Dendritic cell treated with granulocyte-macrophage colony-stimulating factor and Interleukin-4, amounts not matched to agents 40 ng/mL and 50 ng/mL, for 4 days (primary cell): ENCODE results near the gene LBHD2.

Experiments used
- H3K27ac Mint-ChIP-seq: one replicate; pipeline ENCODE4 v1.8.0; 2022; ENCODE audit warnings: mild to moderate bottlenecking, mixed read lengths
- H3K27me3 Mint-ChIP-seq: one replicate; pipeline ENCODE4 v1.8.0; 2022; ENCODE audit warnings: mild to moderate bottlenecking, mixed read lengths
- H3K36me3 Mint-ChIP-seq: one replicate; pipeline ENCODE4 v1.8.0; 2022; ENCODE audit warnings: low read depth, mixed read lengths
- H3K4me1 Mint-ChIP-seq: one replicate; pipeline ENCODE4 v1.8.0; 2022; ENCODE audit warnings: low read depth, mixed read lengths
- H3K4me3 Mint-ChIP-seq: one replicate; pipeline ENCODE4 v1.8.0; 2022; ENCODE audit warnings: mild to moderate bottlenecking, moderate library complexity, mixed read lengths
- H3K9me3 Mint-ChIP-seq: one replicate; pipeline ENCODE4 v1.8.0; 2022; ENCODE audit warnings: mixed read lengths
- intact Hi-C: fragments of 100-400 bp; cut with micrococcal nuclease; formaldehyde crosslinking; loops from one replicate; pipeline ENCODE4 v1.15.0; 2022

Gene LBHD2

GRCh38 chr14:103091041-103091882 is 7.3 kb downstream of the LBHD2 start:
- no peaks in the 10 kb centered on the region for H3K36me3 Mint-ChIP-seq
- H3K9me3 Mint-ChIP-seq, result no peaks in the 10 kb centered on the region
- peak overlapping the region; percentile 63 for H3K4me3 Mint-ChIP-seq
- peaks cover 42% of the 10 kb centered on the region for H3K27me3 Mint-ChIP-seq
- peaks cover 29% of the 10 kb centered on the region for H3K4me1 Mint-ChIP-seq
- H3K27ac Mint-ChIP-seq, result peak overlapping the region; percentile 21
- intact Hi-C loops, result no loop called here

GRCh38 chr14:103091883-103092222 is 7.8 kb downstream of the LBHD2 start:
- peak overlapping the region; percentile 21 for H3K27ac Mint-ChIP-seq
- intact Hi-C loops, result no loop called here
- H3K27me3 Mint-ChIP-seq, result peaks cover 41% of the 10 kb centered on the region

GRCh38 chr14:103093856-103094405 is 9.9 kb downstream of the LBHD2 start:
- intact Hi-C loops, result no loop called here
- Mint-ChIP-seq H3K36me3 (no peaks in the 10 kb centered on the region), H3K4me3 (no peak overlapping the region), H3K27ac (no peak overlapping the region), H3K9me3 (no peaks in the 10 kb centered on the region), H3K27me3 (peaks cover 52% of the 10 kb centered on the region), H3K4me1 (peaks cover 23% of the 10 kb centered on the region)

More at GRCh38 chr14:103091883-103092222, 7.8 kb downstream of the LBHD2 start:
- Mint-ChIP-seq H3K4me3 (peak overlapping the region; percentile 63), H3K9me3 (no peaks in the 10 kb centered on the region), H3K4me1 (peaks cover 29% of the 10 kb centered on the region), H3K36me3 (no peaks in the 10 kb centered on the region)

GRCh38 chr14:103094406-103095209 is 10.6 kb downstream of the LBHD2 start, which contains the start of gene EXOC3L4:
Gene EXOC3L4 (plus strand): TSS chr14:103094725. CDS start chr14:103100220, 5,495 bp downstream.
- H3K27me3 Mint-ChIP-seq, result peaks cover 49% of the 10 kb centered on the region
- H3K4me3 Mint-ChIP-seq, result no peak within 1 kb of the TSS
- H3K36me3 Mint-ChIP-seq, result no peaks in the 10 kb centered on the region
- intact Hi-C loops, result no loop called here
- peaks cover 23% of the 10 kb centered on the region for H3K4me1 Mint-ChIP-seq
- no peaks in the 10 kb centered on the region for H3K9me3 Mint-ChIP-seq
- no peak within 1 kb of the TSS for H3K27ac Mint-ChIP-seq

GRCh38 chr14:103095210-103095778 is 11.3 kb downstream of the LBHD2 start:
- no peaks in the 10 kb centered on the region for H3K9me3 Mint-ChIP-seq
- no peaks in the 10 kb centered on the region for H3K36me3 Mint-ChIP-seq
- no peak overlapping the region for H3K4me3 Mint-ChIP-seq
- no peak overlapping the region for H3K27ac Mint-ChIP-seq
- peaks cover 23% of the 10 kb centered on the region for H3K4me1 Mint-ChIP-seq
- H3K27me3 Mint-ChIP-seq, result peaks cover 46% of the 10 kb centered on the region
- intact Hi-C loops, result no loop called here

- Mint-ChIP-seq H3K27ac (no peak overlapping the region), H3K4me3 (no peak overlapping the region), H3K4me1 (peaks cover 17% of the 10 kb centered on the region), H3K9me3 (no peaks in the 10 kb centered on the region), H3K36me3 (no peaks in the 10 kb centered on the region), H3K27me3 (peaks cover 48% of the 10 kb centered on the region)
- intact Hi-C loops, result no loop called here
Observed at GRCh38 chr14:103096387-103096786, 12.4 kb downstream of the LBHD2 start.

GRCh38 chr14:103097244-103097993 is 13.4 kb downstream of the LBHD2 start:
- peaks cover 12% of the 10 kb centered on the region for H3K4me1 Mint-ChIP-seq
- peaks cover 53% of the 10 kb centered on the region for H3K27me3 Mint-ChIP-seq
- H3K27ac Mint-ChIP-seq, result no peak overlapping the region
- H3K36me3 Mint-ChIP-seq, result no peaks in the 10 kb centered on the region
- no peak overlapping the region for H3K4me3 Mint-ChIP-seq
- H3K9me3 Mint-ChIP-seq, result no peaks in the 10 kb centered on the region
- intact Hi-C loops, result no loop called here

GRCh38 chr14:103097994-103098957 is 14.3 kb downstream of the LBHD2 start:
- Mint-ChIP-seq H3K36me3 (no peaks in the 10 kb centered on the region), H3K27ac (no peak overlapping the region), H3K9me3 (no peaks in the 10 kb centered on the region), H3K4me1 (peaks cover 18% of the 10 kb centered on the region), H3K4me3 (no peak overlapping the region), H3K27me3 (peaks cover 62% of the 10 kb centered on the region)
- intact Hi-C loops, result no loop called here

- no peak overlapping the region for H3K4me3 Mint-ChIP-seq
- peaks cover 66% of the 10 kb centered on the region for H3K27me3 Mint-ChIP-seq
- H3K36me3 Mint-ChIP-seq, result no peaks in the 10 kb centered on the region
- peaks cover 19% of the 10 kb centered on the region for H3K4me1 Mint-ChIP-seq
- intact Hi-C loops, result no loop called here
- no peak overlapping the region for H3K27ac Mint-ChIP-seq
- no peaks in the 10 kb centered on the region for H3K9me3 Mint-ChIP-seq
Observed at GRCh38 chr14:103099081-103099732, 15.2 kb downstream of the LBHD2 start.

GRCh38 chr14:103099733-103100280 is 15.8 kb downstream of the LBHD2 start:
- peaks cover 15% of the 10 kb centered on the region for H3K4me1 Mint-ChIP-seq
- no peaks in the 10 kb centered on the region for H3K9me3 Mint-ChIP-seq
- intact Hi-C loops, result no loop called here
- no peak overlapping the region for H3K4me3 Mint-ChIP-seq
- H3K36me3 Mint-ChIP-seq, result no peaks in the 10 kb centered on the region
- H3K27me3 Mint-ChIP-seq, result peaks cover 68% of the 10 kb centered on the region
- no peak overlapping the region for H3K27ac Mint-ChIP-seq

GRCh38 chr14:103100281-103101121 is 16.5 kb downstream of the LBHD2 start:
- Mint-ChIP-seq H3K27me3 (peaks cover 73% of the 10 kb centered on the region), H3K4me1 (peaks cover 21% of the 10 kb centered on the region), H3K27ac (no peak overlapping the region), H3K9me3 (no peaks in the 10 kb centered on the region), H3K4me3 (no peak overlapping the region), H3K36me3 (no peaks in the 10 kb centered on the region)
- intact Hi-C loops, result no loop called here
